Suprapubic skin (tissue), 4 donors: ENCODE results near the gene LEFTY1. TPM values are rescaled to one million over a fixed set of nuclear protein-coding genes. Genes with fewer than 3 reads are reported as not detected.
"Not testable (repeated sequence)": the region's sequence is repeated elsewhere in the genome, so short reads cannot be mapped to it uniquely, and the experiment has no call there.

Experiments used
- DNase-seq, 2 donors: peaks; one replicate each; pipeline ENCODE4 v3.0.0-alpha.2; 2019; ENCODE audit warnings: low spot score in 2 of 2
- H3K27ac ChIP-seq: fragments of 200-600 bp; sonication (generic); one replicate; pipeline ENCODE4 v1.5.1; 2019
- H3K27me3 ChIP-seq: fragments of 200-600 bp; sonication (generic); one replicate; pipeline ENCODE4 v1.5.1; 2019
- H3K36me3 ChIP-seq: fragments of 200-600 bp; sonication (generic); one replicate; pipeline ENCODE4 v1.5.1; 2019
- H3K4me1 ChIP-seq: fragments of 200-600 bp; sonication (generic); one replicate; pipeline ENCODE4 v1.5.1; 2019
- H3K4me3 ChIP-seq: fragments of 200-600 bp; sonication (generic); one replicate; pipeline ENCODE4 v1.5.1; 2019; ENCODE audit warnings: mild to moderate bottlenecking
- H3K9me3 ChIP-seq: fragments of 200-600 bp; sonication (generic); one replicate; pipeline ENCODE4 v1.5.1; 2019
- CTCF ChIP-seq, 2 donors: fragments of 200-600 bp in 1 of 2; fragments of 450-650 bp in 1 of 2; sonication (generic) in 1 of 2; IDR thresholded peaks; one replicate each; pipeline ENCODE4 v1.5.1; 2016 to 2019; ENCODE audit warnings: antibody characterized with exemption in 2 of 2, mild to moderate bottlenecking in 1 of 2, moderate library complexity in 1 of 2
- EP300 ChIP-seq: sonication (generic); formaldehyde crosslinking; IDR thresholded peaks from one replicate; pipeline ENCODE4 v1.6.1; 2017; ENCODE audit warnings: antibody characterized with exemption
- POLR2A ChIP-seq, 2 donors: fragments of 450-650 bp; IDR thresholded peaks; one replicate each; pipeline ENCODE4 v1.6.1; 2017; ENCODE audit warnings: antibody characterized with exemption in 2 of 2, mild to moderate bottlenecking in 2 of 2, moderate library complexity in 2 of 2
- POLR2AphosphoS5 ChIP-seq, 3 donors: sonication (generic); formaldehyde crosslinking; IDR thresholded peaks; one replicate each; pipeline ENCODE4 v1.6.1; 2017; ENCODE audit warnings: antibody characterized with exemption in 3 of 3
- WGBS: methylation state at CpG from one replicate; pipeline ENCODE4 v1.1.5; 2018; 5-methylcytosine and 5-hydroxymethylcytosine counted together
- total RNA-seq, 4 donors: library from RNA; depleted of rRNA; stranded (reverse); fragments of >200 nt; gene quantifications; one replicate each; pipeline ENCODE4 v1.1.0, GENCODE V29; 2016

The LEFTY1 gene
- total RNA-seq, 4 donors from 2014 or later = not detected

GRCh38 chr1:225840713-225841112 is 48.2 kb downstream of the LEFTY1 start:
- H3K27ac ChIP-seq = no peak overlapping the region
- 88% methylated on average over 4 of the region's 4 CpGs for WGBS
- TF ChIP-seq POLR2A (IDR thresholded peaks at IDR 0.05) = no peak
- no peaks in the 10 kb centered on the region for H3K27me3 ChIP-seq
- H3K36me3 ChIP-seq = peaks cover 69% of the 10 kb centered on the region
- DNase-seq = no peak
- H3K4me1 ChIP-seq = peaks cover 6% of the 10 kb centered on the region
- H3K9me3 ChIP-seq = no peaks in the 10 kb centered on the region
- no peak overlapping the region for H3K4me3 ChIP-seq

- Histone ChIP-seq H3K4me3 (no peak overlapping the region), H3K9me3 (no peaks in the 10 kb centered on the region), H3K36me3 (peaks cover 66% of the 10 kb centered on the region), H3K27ac (no peak overlapping the region), H3K4me1 (peaks cover 1% of the 10 kb centered on the region), H3K27me3 (no peaks in the 10 kb centered on the region)
- TF ChIP-seq POLR2AphosphoS5 (IDR thresholded peaks at IDR 0.05) (no peak), EP300 (no peak), CTCF (IDR thresholded peaks at IDR 0.05) (no peak), POLR2A (IDR thresholded peaks at IDR 0.05) (no peak)
- DNase-seq = no peak
- WGBS = 90% methylated on average over 1 of the region's 1 CpG
Observed at GRCh38 chr1:225840223-225840610, 48.7 kb downstream of the LEFTY1 start.

- peaks cover 51% of the 10 kb centered on the region for H3K36me3 ChIP-seq
- no peak for DNase-seq
- no peaks in the 10 kb centered on the region for H3K9me3 ChIP-seq
- H3K4me1 ChIP-seq = peaks cover 6% of the 10 kb centered on the region
- WGBS = 90% methylated on average over 11 of the region's 14 CpGs
- H3K27ac ChIP-seq = no peak overlapping the region
- no peak for TF ChIP-seq POLR2AphosphoS5 (IDR thresholded peaks at IDR 0.05)
- TF ChIP-seq CTCF (IDR thresholded peaks at IDR 0.05) = no peak
- no peak for TF ChIP-seq EP300
- TF ChIP-seq POLR2A (IDR thresholded peaks at IDR 0.05) = no peak
- H3K4me3 ChIP-seq = no peak overlapping the region
- H3K27me3 ChIP-seq = no peaks in the 10 kb centered on the region
Observed at GRCh38 chr1:225838793-225839192, 50.2 kb downstream of the LEFTY1 start.

- not testable (repeated sequence) for H3K9me3 ChIP-seq, H3K27ac ChIP-seq, H3K4me3 ChIP-seq, DNase-seq, H3K4me1 ChIP-seq, H3K27me3 ChIP-seq
- 81% methylated on average over 4 of the region's 4 CpGs for WGBS
- peaks cover 53% of the 10 kb centered on the region for H3K36me3 ChIP-seq
Observed at GRCh38 chr1:225836296-225836695, 52.6 kb downstream of the LEFTY1 start.

Other genes with a start within 250 kb of the LEFTY1 start
- 10 to 100 TPM; 33.5 to 44.6 (median 41.8) TPM for gene ENAH, start 236.0 kb downstream of the LEFTY1 start, total RNA-seq
- gene SRP9, start 111.3 kb downstream of the LEFTY1 start, total RNA-seq = 100 to 1,000 TPM; 139 to 162 (median 144) TPM
- gene EPHX1, start 79.0 kb downstream of the LEFTY1 start, total RNA-seq = 10 to 100 TPM; 30.3 to 72.8 (median 53.7) TPM
- 100 to 1,000 TPM in 1 of 4 donors, 10 to 100 TPM in 3; 32.6 to 162 (median 48.9) TPM for gene TMEM63A, start 6.8 kb downstream of the LEFTY1 start, total RNA-seq
- gene PYCR2, start 35.1 kb upstream of the LEFTY1 start, total RNA-seq = 10 to 100 TPM; 28.8 to 53.8 (median 43.3) TPM
- under 1 TPM in 1 of 4 donors, not detected in 3; 0.26 TPM for gene LEFTY2, start 52.1 kb upstream of the LEFTY1 start, total RNA-seq
- 10 to 100 TPM; 19.7 to 37.2 (median 26.5) TPM for gene SDE2, start 110.2 kb upstream of the LEFTY1 start, total RNA-seq
- 100 to 1,000 TPM; 224 to 510 (median 444) TPM for gene H3-3A, start 173.6 kb upstream of the LEFTY1 start, total RNA-seq